ENCODE measurements around the gene CCNO.

CCNO gene

GRCh38 chr5:55222985-55223811 is 10.2 kb downstream of the CCNO start:
- no peak for DNase-seq (ENCODE audit: low spot score)

- no peak for DNase-seq (ENCODE audit: low spot score)
Measured at GRCh38 chr5:55222092-55222984, 11.1 kb downstream of the CCNO start.

- no peak for DNase-seq (ENCODE audit: low spot score)
Measured at GRCh38 chr5:55220433-55221185, 12.8 kb downstream of the CCNO start.

GRCh38 chr5:55219770-55220169 is 13.6 kb downstream of the CCNO start:
- no peak for DNase-seq (ENCODE audit: low spot score)

- DNase-seq (ENCODE audit: low spot score): no peak
Measured at GRCh38 chr5:55218967-55219366, 14.4 kb downstream of the CCNO start.

GRCh38 chr5:55211184-55211874 is 22.1 kb downstream of the CCNO start:
- DNase-seq (ENCODE audit: low spot score): no peak

GRCh38 chr5:55205001-55205400 is 28.4 kb downstream of the CCNO start:
- no peak for DNase-seq (ENCODE audit: low spot score)

- DNase-seq (ENCODE audit: low spot score): no peak
Measured at GRCh38 chr5:55191165-55191564, 42.2 kb downstream of the CCNO start.

- DNase-seq (ENCODE audit: low spot score): no peak
Measured at GRCh38 chr5:55188656-55189540, 44.5 kb downstream of the CCNO start.

- DNase-seq (ENCODE audit: low spot score): no peak
Measured at GRCh38 chr5:55187370-55187769, 46.0 kb downstream of the CCNO start.
